GM18868 (cell line): ENCODE data around the gene NDST1.
A peak's percentile ranks its signal among the peaks of the same experiment; 100 is the strongest.
"Not testable (repeated sequence)": the region's sequence is repeated elsewhere in the genome, so short reads cannot be mapped to it uniquely, and the experiment has no call there.

Source experiments
- ATAC-seq: cut with Tn5 transposase; IDR thresholded peaks from one replicate; pipeline ENCODE4 v1.9.1; 2021; ENCODE audit warnings: mild to moderate bottlenecking, moderate library complexity; ENCODE audit not compliant: unreplicated experiment

NDST1 gene

DNA sequence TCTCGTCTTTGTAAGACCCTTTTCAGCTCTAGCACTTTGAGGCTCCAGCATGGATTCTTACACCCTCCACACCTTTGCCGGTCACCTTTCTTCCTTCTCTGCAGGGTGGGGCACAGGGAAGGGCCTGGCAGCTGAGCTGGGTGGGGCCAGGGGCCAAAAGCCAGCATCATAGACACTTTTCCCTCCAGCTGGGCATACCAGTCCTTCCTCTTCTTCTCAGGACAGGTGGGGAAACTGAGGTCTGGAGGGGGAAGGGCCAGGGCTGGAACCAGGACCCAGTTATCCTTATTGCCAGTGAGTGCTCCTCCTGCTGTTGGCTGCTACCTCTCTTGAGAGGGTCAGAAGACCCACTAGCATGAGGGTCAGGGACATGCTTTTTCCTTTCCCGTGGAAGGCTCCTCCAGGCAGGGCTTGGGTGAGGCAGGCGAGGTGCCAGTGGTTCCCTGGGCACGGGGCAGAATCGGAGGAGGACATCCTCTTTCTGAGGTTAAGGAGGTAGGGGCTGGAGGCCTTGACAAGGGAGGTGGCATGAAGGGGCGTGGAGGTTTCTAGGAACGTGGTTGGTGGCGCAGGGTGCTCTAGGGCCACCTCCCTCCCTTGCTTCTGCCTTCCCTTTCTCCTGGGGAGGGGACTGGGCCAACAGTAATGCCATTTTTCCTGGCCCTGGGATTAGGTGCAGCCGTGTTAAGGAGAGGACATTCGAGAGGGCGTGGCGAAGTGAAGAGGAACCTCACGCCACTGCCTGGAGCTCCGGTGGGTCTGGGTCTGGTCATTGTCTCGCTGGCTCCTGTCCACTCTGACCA is at the start of gene NDST1:
Gene NDST1, plus strand, starts transcription at position 658 of the 803 bp plus-strand sequence. CDS start 13,124 bp downstream, outside the sequence.
- no peak for ATAC-seq

GRCh38 chr5:150458802-150459557 is 49.0 kb upstream of the NDST1 start:
- peak; percentile 67 for ATAC-seq

- ATAC-seq, result peak; percentile 6
Measured at GRCh38 chr5:150460781-150461180, 47.1 kb upstream of the NDST1 start.

- peak; percentile 89 for ATAC-seq
Measured at GRCh38 chr5:150461231-150461630, 46.7 kb upstream of the NDST1 start.

GRCh38 chr5:150464554-150465012 is 43.3 kb upstream of the NDST1 start:
- no peak for ATAC-seq

DNA sequence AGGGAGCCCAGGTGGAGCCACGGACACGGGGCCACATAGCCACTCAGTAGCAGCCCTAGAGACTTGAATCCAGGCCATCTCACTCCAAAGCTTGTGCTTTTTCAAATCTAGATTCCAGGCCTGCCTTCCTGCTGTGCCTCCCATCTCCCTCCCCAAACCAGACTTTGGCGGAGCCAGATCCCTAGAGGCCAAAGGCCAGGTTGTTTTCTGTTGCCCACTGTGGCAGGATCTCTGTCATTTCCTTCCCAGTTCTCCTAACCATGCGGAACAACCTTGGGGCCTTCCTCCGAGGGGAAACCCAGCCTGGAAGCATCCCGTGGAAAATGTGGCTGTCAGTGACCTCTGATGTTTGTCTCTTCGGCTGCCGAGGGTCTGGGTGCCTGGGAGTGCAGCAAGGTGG is 42.0 kb upstream of the NDST1 start:
- no peak for ATAC-seq

- ATAC-seq, result no peak
Measured at GRCh38 chr5:150468206-150468605, 39.7 kb upstream of the NDST1 start.

- ATAC-seq, result no peak
Measured at GRCh38 chr5:150469718-150470469, 38.0 kb upstream of the NDST1 start.

- ATAC-seq, result no peak
Measured at GRCh38 chr5:150473673-150474358, 34.1 kb upstream of the NDST1 start.

- not testable (repeated sequence) for ATAC-seq
Measured at GRCh38 chr5:150476568-150476967, 31.4 kb upstream of the NDST1 start.

GRCh38 chr5:150479416-150479815 is 28.5 kb upstream of the NDST1 start:
- no peak for ATAC-seq

DNA sequence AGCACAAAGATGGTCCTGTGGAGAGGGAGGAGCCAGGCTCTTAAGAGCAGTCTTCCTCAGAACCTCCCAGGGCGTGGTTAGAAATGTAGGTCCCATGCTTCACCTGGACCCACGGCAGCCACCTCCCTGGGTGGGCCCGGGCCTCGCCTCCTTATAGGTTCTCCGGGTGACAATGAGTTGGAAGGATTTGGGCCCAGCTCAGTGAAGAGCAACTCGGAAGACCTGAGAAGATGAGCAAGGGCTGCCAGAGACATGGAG is 26.3 kb upstream of the NDST1 start:
- no peak for ATAC-seq

- ATAC-seq, result no peak
Measured at GRCh38 chr5:150481972-150482406, 25.9 kb upstream of the NDST1 start.

GRCh38 chr5:150484964-150485692 is 22.8 kb upstream of the NDST1 start:
- ATAC-seq, result no peak

GRCh38 chr5:150485693-150486401 is 22.1 kb upstream of the NDST1 start:
- no peak for ATAC-seq

DNA sequence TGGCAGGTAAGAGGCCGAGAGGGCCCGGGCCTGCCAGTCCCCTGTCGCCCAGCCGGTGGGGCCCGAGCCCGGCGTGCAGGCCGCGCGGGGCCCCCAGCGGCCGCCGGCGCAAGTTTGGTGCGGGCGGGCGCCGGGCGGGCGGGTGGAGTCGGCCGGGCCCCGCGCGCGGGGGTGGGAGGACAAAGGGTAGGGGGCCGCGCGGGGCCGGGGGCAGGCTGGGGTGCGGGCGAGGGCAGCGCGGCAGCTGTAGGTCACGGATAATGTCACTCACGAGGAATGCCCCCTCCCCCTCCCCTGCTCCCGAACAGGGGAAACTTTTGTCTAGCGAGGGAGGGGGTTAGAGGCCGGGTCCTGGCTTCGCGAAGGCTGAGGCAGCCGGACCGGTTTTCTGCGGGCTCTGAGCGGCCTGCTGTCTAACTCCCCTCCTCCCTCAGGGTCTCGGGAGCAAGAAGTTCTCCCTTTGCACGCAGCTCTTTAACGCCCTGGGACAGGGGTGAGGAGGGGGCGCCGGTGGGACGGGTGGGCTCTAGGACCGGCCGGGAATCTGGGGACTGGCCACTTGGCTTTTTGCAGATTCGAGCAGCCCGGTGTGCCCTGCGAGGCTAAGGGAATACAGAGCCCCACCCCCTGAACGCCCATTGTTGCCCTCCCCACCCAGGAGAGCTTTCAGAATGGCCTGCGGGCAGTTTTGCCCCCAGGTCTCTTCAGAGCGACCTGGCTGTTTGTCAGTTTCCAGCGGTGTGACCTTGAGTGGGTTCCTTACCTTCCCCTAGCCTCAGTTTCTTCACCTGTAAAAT is 21.3 kb upstream of the NDST1 start:
- ATAC-seq, result no peak

- no peak for ATAC-seq
Measured at GRCh38 chr5:150487199-150488061, 20.5 kb upstream of the NDST1 start.
